Neural cell (in vitro differentiated cells): Measurements from ENCODE around the gene DOK7. TPM values are rescaled to one million over a fixed set of nuclear protein-coding genes. Genes with fewer than 3 reads are reported as not detected.

Experiments
- H2AFZ ChIP-seq: fragments of 200-600, 300-800 bp; sonication (generic), shearing (Covaris generic); 2 replicates; pipeline ENCODE4 v1.6.0; 2014; ENCODE audit warnings: low read depth, mild to moderate bottlenecking, antibody characterized with exemption, low read length, moderate library complexity
- H3F3A ChIP-seq: fragments of 200-600 bp; shearing (Covaris generic); 2 replicates; pipeline ENCODE4 v1.6.1; 2016; ENCODE audit warnings: mild to moderate bottlenecking, moderate library complexity, mixed read lengths, antibody characterized with exemption, low read length; ENCODE audit not compliant: insufficient read depth, poor library complexity, severe bottlenecking
- H3K27ac ChIP-seq: fragments of 200-600, 300-800 bp; sonication (generic), shearing (Covaris generic); 2 replicates; pipeline ENCODE4 v1.5.1; 2014; ENCODE audit warnings: mild to moderate bottlenecking, low read length, moderate library complexity
- H3K27me3 ChIP-seq: fragments of 300-800, 200-600 bp; sonication (generic), shearing (Covaris generic); 2 replicates; pipeline ENCODE4 v1.6.0; 2014; ENCODE audit warnings: mild to moderate bottlenecking, low read depth, low read length, moderate library complexity; ENCODE audit not compliant: insufficient read depth
- H3K36me3 ChIP-seq: fragments of 300-800, 200-600 bp; sonication (generic), shearing (Covaris generic); 2 replicates; pipeline ENCODE4 v1.5.1; 2014; ENCODE audit warnings: mild to moderate bottlenecking, antibody characterized with exemption, low read length, moderate library complexity; ENCODE audit not compliant: insufficient read depth
- H3K4me2 ChIP-seq: fragments of 300-800, 200-600 bp; sonication (generic), shearing (Covaris generic); 2 replicates; pipeline ENCODE4 v1.6.0; 2014; ENCODE audit warnings: mild to moderate bottlenecking, low read length
- H3K4me3 ChIP-seq: fragments of 300-800, 200-600 bp; sonication (generic), shearing (Covaris generic); 2 replicates; pipeline ENCODE4 v1.5.1; 2014; ENCODE audit warnings: mild to moderate bottlenecking, low read length, moderate library complexity
- H3K79me2 ChIP-seq: fragments of 200-600 bp; shearing (Covaris generic); replicated peaks from 2 replicates; pipeline ENCODE4 v1.6.0; 2014; ENCODE audit warnings: mild to moderate bottlenecking, low read length, moderate library complexity; ENCODE audit not compliant: insufficient read depth
- H3K9ac ChIP-seq: fragments of 300-800, 200-600 bp; sonication (generic), shearing (Covaris generic); 2 replicates; pipeline ENCODE4 v1.6.1; 2016; ENCODE audit warnings: mild to moderate bottlenecking, low read length, mixed read lengths
- H3K9me2 ChIP-seq: fragments of 200-600 bp; shearing (Covaris generic); 2 replicates; pipeline ENCODE4 v1.6.1; 2016; ENCODE audit warnings: mild to moderate bottlenecking, low read length, mixed read lengths; ENCODE audit not compliant: insufficient read depth
- H3K9me3 ChIP-seq: fragments of 200-600, 300-800 bp; sonication (generic), shearing (Covaris generic); 2 replicates; pipeline ENCODE4 v1.6.1; 2016; ENCODE audit warnings: mild to moderate bottlenecking, mixed run types, low read length, moderate library complexity, mixed read lengths
- H4K20me1 ChIP-seq: fragments of 200-600 bp; shearing (Covaris generic); 2 replicates; pipeline ENCODE4 v1.6.1; 2016; ENCODE audit warnings: mild to moderate bottlenecking, mixed run types; ENCODE audit not compliant: insufficient read depth
- CTCF ChIP-seq: fragments of 450-650 bp; IDR thresholded peaks from 2 replicates; pipeline ENCODE4 v1.5.1; 2014; ENCODE audit warnings: antibody characterized with exemption, mild to moderate bottlenecking, moderate library complexity; ENCODE audit not compliant: poor library complexity, severe bottlenecking
- EP300 ChIP-seq: fragments of 450-650 bp; conservative IDR thresholded peaks from 2 replicates; pipeline ENCODE4 v1.6.1; 2014; ENCODE audit warnings: antibody characterized with exemption, mild to moderate bottlenecking, moderate library complexity; ENCODE audit not compliant: poor library complexity, severe bottlenecking
- EZH2 ChIP-seq: fragments of 200-600, 300-800 bp; shearing (Covaris generic), sonication (generic); IDR thresholded peaks from 2 replicates; pipeline ENCODE4 v1.6.1; 2014; ENCODE audit warnings: antibody characterized with exemption, low read length, borderline replicate concordance, mild to moderate bottlenecking; ENCODE audit not compliant: insufficient read depth, poor library complexity, severe bottlenecking
- MXI1 ChIP-seq: fragments of 450-650 bp; conservative IDR thresholded peaks from 2 replicates; pipeline ENCODE4 v1.6.1; 2014; ENCODE audit warnings: antibody characterized with exemption, mild to moderate bottlenecking; ENCODE audit not compliant: poor library complexity, severe bottlenecking
- POLR2AphosphoS5 ChIP-seq: IDR thresholded peaks from 2 replicates; pipeline ENCODE4 v1.6.1; 2012
- RAD21 ChIP-seq: fragments of 450-650 bp; conservative IDR thresholded peaks from 2 replicates; pipeline ENCODE4 v1.6.1; 2014; ENCODE audit warnings: antibody characterized with exemption, mild to moderate bottlenecking, moderate library complexity
- SMC3 ChIP-seq: fragments of 450-650 bp; conservative IDR thresholded peaks from 2 replicates; pipeline ENCODE4 v1.6.1; 2014; ENCODE audit warnings: antibody characterized with exemption, mild to moderate bottlenecking, moderate library complexity; ENCODE audit not compliant: poor library complexity
- TAF1 ChIP-seq: IDR thresholded peaks from 2 replicates; pipeline ENCODE4 v1.6.1; 2012; ENCODE audit warnings: low read depth
- polyA plus RNA-seq: library from polyadenylated mRNA; depleted of rRNA; stranded (reverse); fragments of >200 nt; gene quantifications from 2 replicates; pipeline ENCODE4 v1.2.3, GENCODE V29; 2014
- TF ChIP-seq, protein P1 (sequence below): IDR thresholded peaks from 2 replicates; pipeline ENCODE4 v1.6.1; 2012; ENCODE audit warnings: borderline replicate concordance

The DOK7 gene
- polyA plus RNA-seq, 1 donor from 2014 or later, result 0.66 TPM

DNA sequence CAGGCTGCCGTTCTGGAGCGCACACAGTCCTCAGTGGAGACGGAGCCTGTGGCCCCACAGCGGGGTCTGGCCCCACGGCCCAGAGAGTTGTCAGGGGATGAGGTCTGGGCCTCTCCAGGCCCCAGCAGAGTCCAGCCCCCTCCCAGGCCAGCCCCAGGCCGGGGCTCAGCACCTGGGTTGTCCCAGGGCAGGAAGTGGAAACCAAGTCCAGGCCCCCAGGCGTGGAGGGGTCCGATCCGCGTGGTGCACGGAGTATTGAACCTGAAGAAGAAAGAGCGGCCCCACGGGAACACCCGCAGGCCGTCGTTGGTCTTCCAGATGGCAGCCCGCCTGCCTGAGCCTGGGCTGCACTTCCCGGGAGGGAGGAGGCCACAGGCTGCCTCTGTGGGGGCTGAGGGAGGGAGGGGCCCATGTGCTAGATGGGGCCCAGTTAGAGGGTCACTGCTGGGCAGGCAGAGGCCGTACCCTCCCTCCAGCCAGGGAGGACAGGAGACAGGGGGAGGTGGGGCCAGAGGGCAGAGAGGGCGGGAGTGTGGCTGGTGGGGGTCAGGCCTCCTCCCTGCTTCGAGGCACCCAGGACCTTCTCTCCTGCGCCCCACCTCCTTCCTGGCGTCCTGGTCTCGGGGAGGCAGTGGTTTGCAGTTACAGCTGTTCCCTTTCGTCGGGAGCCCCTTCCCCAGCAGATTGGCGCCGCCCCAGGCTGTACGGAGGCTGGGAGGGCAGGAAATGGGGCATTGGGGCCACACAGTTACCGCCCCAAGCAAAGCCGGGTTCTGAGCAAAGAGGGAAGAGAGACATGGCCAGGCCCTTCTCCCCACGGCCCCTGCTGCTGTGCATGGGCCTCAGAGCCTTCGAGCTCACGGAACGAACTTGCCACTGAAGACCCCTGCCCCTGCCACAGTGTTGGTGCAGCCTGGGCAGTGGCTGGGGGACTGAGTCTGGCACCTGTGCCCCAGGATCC lies 13.3 kb upstream of the DOK7 start:
- no peak overlapping the region for H3K9ac ChIP-seq
- no peak overlapping the region for H3K4me3 ChIP-seq
- H3K9me3 ChIP-seq, result no peaks in the 10 kb centered on the region
- no peaks in the 10 kb centered on the region for H3K36me3 ChIP-seq
- no peak overlapping the region for H2AFZ ChIP-seq
- no peaks in the 10 kb centered on the region for H3K27me3 ChIP-seq
- H3K79me2 ChIP-seq, result no peaks in the 10 kb centered on the region
- H3K4me2 ChIP-seq, result no peak overlapping the region
- no peaks in the 10 kb centered on the region for H4K20me1 ChIP-seq
- no peaks in the 10 kb centered on the region for H3F3A ChIP-seq
- H3K9me2 ChIP-seq, result no peaks in the 10 kb centered on the region
- H3K27ac ChIP-seq, result no peak overlapping the region
- TF ChIP-seq, protein P1, sequence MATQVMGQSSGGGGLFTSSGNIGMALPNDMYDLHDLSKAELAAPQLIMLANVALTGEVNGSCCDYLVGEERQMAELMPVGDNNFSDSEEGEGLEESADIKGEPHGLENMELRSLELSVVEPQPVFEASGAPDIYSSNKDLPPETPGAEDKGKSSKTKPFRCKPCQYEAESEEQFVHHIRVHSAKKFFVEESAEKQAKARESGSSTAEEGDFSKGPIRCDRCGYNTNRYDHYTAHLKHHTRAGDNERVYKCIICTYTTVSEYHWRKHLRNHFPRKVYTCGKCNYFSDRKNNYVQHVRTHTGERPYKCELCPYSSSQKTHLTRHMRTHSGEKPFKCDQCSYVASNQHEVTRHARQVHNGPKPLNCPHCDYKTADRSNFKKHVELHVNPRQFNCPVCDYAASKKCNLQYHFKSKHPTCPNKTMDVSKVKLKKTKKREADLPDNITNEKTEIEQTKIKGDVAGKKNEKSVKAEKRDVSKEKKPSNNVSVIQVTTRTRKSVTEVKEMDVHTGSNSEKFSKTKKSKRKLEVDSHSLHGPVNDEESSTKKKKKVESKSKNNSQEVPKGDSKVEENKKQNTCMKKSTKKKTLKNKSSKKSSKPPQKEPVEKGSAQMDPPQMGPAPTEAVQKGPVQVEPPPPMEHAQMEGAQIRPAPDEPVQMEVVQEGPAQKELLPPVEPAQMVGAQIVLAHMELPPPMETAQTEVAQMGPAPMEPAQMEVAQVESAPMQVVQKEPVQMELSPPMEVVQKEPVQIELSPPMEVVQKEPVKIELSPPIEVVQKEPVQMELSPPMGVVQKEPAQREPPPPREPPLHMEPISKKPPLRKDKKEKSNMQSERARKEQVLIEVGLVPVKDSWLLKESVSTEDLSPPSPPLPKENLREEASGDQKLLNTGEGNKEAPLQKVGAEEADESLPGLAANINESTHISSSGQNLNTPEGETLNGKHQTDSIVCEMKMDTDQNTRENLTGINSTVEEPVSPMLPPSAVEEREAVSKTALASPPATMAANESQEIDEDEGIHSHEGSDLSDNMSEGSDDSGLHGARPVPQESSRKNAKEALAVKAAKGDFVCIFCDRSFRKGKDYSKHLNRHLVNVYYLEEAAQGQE, result no peak
- TF ChIP-seq MXI1, result no peak
- TF ChIP-seq EP300, result no peak
- no peak for TF ChIP-seq TAF1
- TF ChIP-seq SMC3, result no peak
- no peak for TF ChIP-seq RAD21
- no peak for TF ChIP-seq CTCF
- no peak for TF ChIP-seq POLR2AphosphoS5
- no peak for TF ChIP-seq EZH2

- Histone ChIP-seq H3F3A (no peaks in the 10 kb centered on the region), H3K4me3 (no peak overlapping the region), H3K9me3 (no peaks in the 10 kb centered on the region), H3K4me2 (no peak overlapping the region), H3K9me2 (no peaks in the 10 kb centered on the region), H3K79me2 (no peaks in the 10 kb centered on the region), H2AFZ (no peak overlapping the region), H4K20me1 (no peaks in the 10 kb centered on the region), H3K27me3 (no peaks in the 10 kb centered on the region), H3K36me3 (no peaks in the 10 kb centered on the region), H3K27ac (no peak overlapping the region), H3K9ac (no peak overlapping the region)
- TF ChIP-seq EZH2, result no peak
- TF ChIP-seq POLR2AphosphoS5, result no peak
- TF ChIP-seq RAD21, result no peak
- no peak for TF ChIP-seq EP300
- no peak for TF ChIP-seq MXI1
- no peak for TF ChIP-seq SMC3
- no peak for TF ChIP-seq TAF1
- no peak for TF ChIP-seq CTCF
- TF ChIP-seq, protein P1, result no peak
Observed at GRCh38 chr4:3450643-3451042, 12.5 kb upstream of the DOK7 start.
